Ovary (tissue), 9 donors: ENCODE measurements around the gene FAM184B. TPM values are rescaled to one million over a fixed set of nuclear protein-coding genes. Genes with fewer than 3 reads are reported as not detected.

Source experiments
- DNase-seq, 5 donors: peaks; one replicate each; pipeline ENCODE4 v3.0.0-alpha.2; 2019 to 2020
- H3K27ac ChIP-seq, 2 donors: fragments of 200-600 bp; one replicate each; pipeline versions ENCODE4 v1.5.1 to v1.8.0; 2019 to 2022
- H3K27me3 ChIP-seq: fragments of 200-600 bp; one replicate; pipeline ENCODE4 v1.8.0; 2022
- H3K36me3 ChIP-seq: fragments of 200-600 bp; sonication (generic); one replicate; pipeline ENCODE4 v1.5.1; 2019
- H3K4me1 ChIP-seq: one replicate; pipeline ENCODE4 v1.8.1; 2013; ENCODE audit warnings: mild to moderate bottlenecking, moderate library complexity; ENCODE audit not compliant: insufficient read depth
- H3K4me3 ChIP-seq: fragments of 200-600 bp; sonication (generic); one replicate; pipeline ENCODE4 v1.5.1; 2017
- H3K9me3 ChIP-seq, 2 donors: fragments of 200-600 bp in 1 of 2; sonication (generic) in 1 of 2; one replicate each; pipeline versions ENCODE4 v1.5.1 to v1.8.1; 2013 to 2019; ENCODE audit warnings: mild to moderate bottlenecking in 1 of 2, moderate library complexity in 1 of 2
- CTCF ChIP-seq, 3 donors: fragments of 450-650 bp in 2 of 3; fragments of 200-600 bp in 1 of 3; IDR thresholded peaks; one replicate each; pipeline versions ENCODE4 v1.5.1 to v1.8.0; 2016 to 2022; ENCODE audit warnings: antibody characterized with exemption in 3 of 3, mild to moderate bottlenecking in 1 of 3
- EP300 ChIP-seq: sonication (generic); formaldehyde crosslinking; IDR thresholded peaks from one replicate; pipeline ENCODE4 v1.6.1; 2017; ENCODE audit warnings: antibody characterized with exemption
- POLR2A ChIP-seq: fragments of 450-650 bp; IDR thresholded peaks from one replicate; pipeline ENCODE4 v1.6.1; 2017; ENCODE audit warnings: antibody characterized with exemption, mild to moderate bottlenecking, moderate library complexity
- WGBS, 3 donors: extraction: QIAGEN DNeasy Blood & Tissue Kit in 1 of 3; methylation state at CpG; one replicate each; pipeline versions ENCODE4 v1.1.5 to v1.1.7; 2013 to 2017; 5-methylcytosine and 5-hydroxymethylcytosine counted together
- intact Hi-C, 4 donors: fragments of 100-400 bp; cut with DNase I; formaldehyde crosslinking; loops; one replicate each; pipeline versions ENCODE4 v1.11.0 to v1.15.1; 2022 to 2023
- polyA plus RNA-seq, 2 donors: library from polyadenylated mRNA; stranded (reverse); fragments of 200-250 nt in 1 of 2; fragments of 350-450 nt in 1 of 2; fragmentation: Illumina TruSeq in 1 of 2; extraction: RNeasy Lipid Tissue Mini Kit (QIAGEN cat#74804) in 1 of 2; gene quantifications; one replicate each; pipeline ENCODE4 v1.2.3, GENCODE V29; 2013 to 2014
- total RNA-seq, 7 donors: library from RNA; depleted of rRNA in 2 of 7; stranded (reverse); fragments of >200 nt in 2 of 7; fragmentation: NEBNext Ultra II Directional in 3 of 7; extraction: Animal tissue kit (Norgen Biotek cat#: 25700) in 3 of 7; gene quantifications; one replicate each; pipeline versions ENCODE4 v1.1.0 to v1.2.4, GENCODE V29; 2016 to 2023
- donor health status: DM: no; HTN: no; CAD: no; lungs with moderate emphysema.
- donor health status: DM: no; HTN: no; CAD: no.
- donor health status: Bipolar disorder and iron deficiency.
- donor health status: DM: yes; HTN: yes; CAD: no.
- donor health status: DM: no; HTN: no; CAD: no.
- donor health status: DM: yes; HTN: yes; CAD: no.

The FAM184B gene
- total and polyA plus RNA-seq, 9 donors, result 0.03 to 0.17 (median 0.04) TPM; not detected in 5

DNA sequence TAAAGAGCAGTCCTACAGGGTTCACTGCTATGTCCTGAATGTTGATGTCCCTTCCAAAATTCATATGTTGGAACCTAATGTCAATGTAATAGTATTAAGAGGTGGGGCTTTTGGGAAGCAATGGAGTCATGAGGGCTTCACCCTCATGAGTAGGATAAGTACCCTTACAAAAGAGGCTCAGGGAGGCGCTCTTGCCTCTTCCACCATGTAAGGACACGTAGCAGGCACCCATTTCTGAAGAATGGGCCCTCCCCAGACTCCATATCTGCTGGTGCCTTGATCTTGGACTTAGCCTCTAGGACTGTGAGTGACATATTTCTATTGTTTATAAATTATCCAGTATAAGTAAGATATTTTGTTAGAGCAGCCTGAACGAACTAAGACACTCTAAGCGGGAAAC is 151.2 kb downstream of the FAM184B start:
- TF ChIP-seq CTCF (IDR thresholded peaks at IDR 0.05), result no peak
- TF ChIP-seq EP300, result no peak
- no peak for TF ChIP-seq POLR2A
- intact Hi-C loops, result no loop called here
- H3K36me3 ChIP-seq, result no peaks in the 10 kb centered on the region

GRCh38 chr4:17624821-17625220 is 156.6 kb downstream of the FAM184B start:
- 78 to 84% (median 83%) methylated on average over 2 of the region's 2 CpGs for WGBS, 3 donors
- H3K36me3 ChIP-seq, result no peaks in the 10 kb centered on the region
- no peak for DNase-seq
- H3K9me3 ChIP-seq, result no peaks in the 10 kb centered on the region
- intact Hi-C loops, result no loop called here
- H3K27ac ChIP-seq, result no peak overlapping the region
- no peaks in the 10 kb centered on the region for H3K4me1 ChIP-seq
- TF ChIP-seq EP300 (no peak), CTCF (IDR thresholded peaks at IDR 0.05) (no peak), POLR2A (no peak)
- H3K4me3 ChIP-seq, result no peak overlapping the region
- no peaks in the 10 kb centered on the region for H3K27me3 ChIP-seq

More for the DNA sequence above, 151.2 kb downstream of the FAM184B start:
- H3K4me3 ChIP-seq, result no peak overlapping the region
- no peaks in the 10 kb centered on the region for H3K4me1 ChIP-seq
- DNase-seq, result no peak
- no peak overlapping the region for H3K27ac ChIP-seq
- no peaks in the 10 kb centered on the region for H3K27me3 ChIP-seq
- WGBS, 3 donors, result 88 to 92% (median 89%) methylated on average over 4 of the region's 4 CpGs
- H3K9me3 ChIP-seq, result no peaks in the 10 kb centered on the region

DNA sequence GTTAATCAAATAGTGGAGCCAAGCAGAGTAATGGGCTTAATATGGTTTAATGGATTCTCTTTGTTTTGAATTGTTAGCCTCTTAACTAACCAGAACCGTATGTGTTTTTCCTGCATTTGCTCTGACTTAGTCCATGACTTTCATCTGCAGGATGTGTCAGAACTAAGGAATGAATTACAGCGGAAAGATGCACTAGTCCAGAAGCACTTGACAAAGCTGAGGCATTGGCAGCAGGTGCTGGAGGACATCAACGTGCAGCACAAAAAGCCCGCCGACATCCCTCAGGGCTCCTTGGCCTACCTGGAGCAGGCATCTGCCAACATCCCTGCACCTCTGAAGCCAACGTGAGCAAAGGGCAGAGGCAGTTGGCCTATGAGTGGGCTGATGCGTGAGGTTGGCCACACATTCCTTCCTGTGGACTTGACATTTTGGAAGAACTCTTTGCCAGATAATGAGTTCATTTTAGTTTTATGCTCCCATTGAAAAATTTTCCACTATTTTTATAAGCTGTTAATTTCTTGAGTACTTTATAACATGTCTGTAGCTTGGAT is 157.9 kb downstream of the FAM184B start:
- Histone ChIP-seq H3K27me3 (no peaks in the 10 kb centered on the region), H3K9me3 (no peaks in the 10 kb centered on the region), H3K36me3 (no peaks in the 10 kb centered on the region), H3K27ac (no peak overlapping the region), H3K4me1 (no peaks in the 10 kb centered on the region), H3K4me3 (no peak overlapping the region)
- DNase-seq, result no peak
- intact Hi-C loops, result no loop called here
- 78 to 80% (median 79%) methylated on average over 7 of the region's 7 CpGs for WGBS, 3 donors
- TF ChIP-seq CTCF (IDR thresholded peaks at IDR 0.05), result no peak
- no peak for TF ChIP-seq EP300
- TF ChIP-seq POLR2A, result no peak

DNA sequence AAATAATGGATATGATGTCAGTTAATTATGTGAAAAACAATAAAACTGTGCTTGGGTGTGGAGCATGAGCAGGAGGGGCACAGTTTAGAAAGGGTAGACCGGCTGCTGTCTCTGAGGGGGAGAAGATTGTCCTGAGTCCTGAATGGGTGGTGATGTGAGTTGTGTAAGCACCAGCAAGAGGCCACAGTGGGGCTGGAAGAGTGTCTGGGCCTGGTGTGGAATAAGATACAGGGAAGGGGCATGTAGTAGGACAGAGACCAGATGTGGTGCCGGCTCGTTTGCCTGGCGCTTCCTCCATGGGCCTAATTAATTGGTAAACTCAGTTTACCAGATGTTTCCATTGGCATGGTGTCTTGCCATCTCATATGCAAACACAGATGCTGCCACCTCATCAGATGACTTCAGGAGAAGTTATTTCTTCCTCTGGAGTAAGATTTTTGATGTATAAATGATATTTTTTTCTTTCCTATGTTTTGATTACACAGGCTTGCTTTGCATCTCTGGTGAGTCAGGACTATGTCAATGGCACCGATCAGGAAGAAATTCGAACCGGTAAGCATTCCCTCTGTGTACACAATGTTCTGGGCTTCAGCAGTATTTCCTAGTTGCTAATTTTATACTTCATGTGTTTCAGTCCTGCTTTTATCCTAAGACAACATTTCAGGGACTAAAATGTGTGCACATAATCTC is 161.9 kb downstream of the FAM184B start:
- intact Hi-C loops, result loop anchor here in 1 of 4 donors (5.0 kb wide), 2 partner anchors 42 to 57 kb away; partner anchors contain the start of gene LAP3
- no peak overlapping the region for H3K4me3 ChIP-seq
- no peak overlapping the region for H3K27ac ChIP-seq
- no peaks in the 10 kb centered on the region for H3K27me3 ChIP-seq
- TF ChIP-seq CTCF (IDR thresholded peaks at IDR 0.05) (no peak), EP300 (no peak), POLR2A (no peak)
- DNase-seq, result no peak
- WGBS, 3 donors, result 55 to 60% (median 56%) methylated on average over 7 of the region's 7 CpGs
- H3K9me3 ChIP-seq, result no peaks in the 10 kb centered on the region
- H3K36me3 ChIP-seq, result no peaks in the 10 kb centered on the region
- H3K4me1 ChIP-seq, result peaks cover 8% of the 10 kb centered on the region
